HG03025 (cell line): ENCODE results near the gene GEMIN2.
"Not testable (repeated sequence)": the region's sequence is repeated elsewhere in the genome, so short reads cannot be mapped to it uniquely, and the experiment has no call there.

Experiments
- ATAC-seq: cut with Tn5 transposase; IDR thresholded peaks from one replicate; pipeline ENCODE4 v1.9.1; 2021; ENCODE audit warnings: mild to moderate bottlenecking, moderate library complexity; ENCODE audit not compliant: unreplicated experiment, low FRiP score

Gene GEMIN2

DNA sequence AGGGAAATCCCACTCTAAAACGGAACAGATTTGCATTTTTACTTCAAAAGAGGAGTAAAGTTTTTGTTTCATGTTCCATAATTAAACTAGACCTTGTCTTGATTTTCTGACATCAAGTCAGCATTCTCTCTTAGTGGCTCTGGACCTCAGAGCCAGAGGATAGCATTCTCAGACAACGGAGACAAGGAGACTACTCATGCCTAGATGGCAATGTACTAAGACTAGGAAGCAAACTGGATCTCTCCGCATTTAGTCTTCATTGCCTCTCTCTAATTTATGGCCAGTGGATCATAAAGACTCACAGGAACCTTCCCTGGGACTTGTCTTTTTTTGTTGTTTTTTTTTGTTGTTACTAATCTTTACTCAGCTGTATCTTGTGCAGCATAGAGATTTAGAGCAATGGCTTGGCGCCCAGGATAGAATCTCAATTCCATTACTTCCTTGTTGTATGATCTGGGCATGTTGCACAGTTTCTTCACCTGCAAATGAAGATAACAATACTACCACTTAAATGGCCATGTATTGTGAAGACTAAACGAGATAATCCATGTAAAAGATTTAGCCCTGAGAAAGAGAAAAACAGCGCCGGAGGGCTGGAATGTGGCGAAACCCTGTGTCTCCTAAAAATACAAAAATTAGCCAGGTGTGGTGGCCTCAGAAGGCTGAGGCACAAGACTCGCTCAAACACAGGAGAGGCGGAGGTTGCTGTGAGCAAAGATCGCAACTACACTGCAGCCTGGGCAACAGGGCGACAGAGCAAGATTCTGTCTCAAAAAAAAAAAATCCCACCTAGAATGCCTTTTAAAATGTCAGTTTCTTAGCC is 4.0 kb upstream of the GEMIN2 start:
- peak; percentile 33 for ATAC-seq

DNA sequence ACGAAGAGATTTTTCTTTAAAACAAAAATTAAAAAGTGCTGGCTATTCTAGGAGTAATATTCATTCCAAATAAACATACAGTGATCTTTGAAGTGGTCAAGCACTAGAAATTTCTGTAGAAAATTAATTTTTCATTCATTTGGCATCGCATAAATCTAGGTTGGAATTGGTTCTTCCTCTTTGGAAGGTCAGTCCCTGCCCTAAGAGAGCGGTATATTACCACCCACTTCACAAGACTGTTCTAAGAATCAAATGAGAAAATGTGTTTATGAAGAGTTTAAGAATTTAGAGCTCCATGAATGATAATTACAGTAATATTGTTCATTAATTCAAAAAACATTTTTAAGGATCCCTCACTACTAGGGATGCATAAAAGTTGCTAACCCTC is 444 bp upstream of the GEMIN2 start:
- no peak for ATAC-seq

DNA sequence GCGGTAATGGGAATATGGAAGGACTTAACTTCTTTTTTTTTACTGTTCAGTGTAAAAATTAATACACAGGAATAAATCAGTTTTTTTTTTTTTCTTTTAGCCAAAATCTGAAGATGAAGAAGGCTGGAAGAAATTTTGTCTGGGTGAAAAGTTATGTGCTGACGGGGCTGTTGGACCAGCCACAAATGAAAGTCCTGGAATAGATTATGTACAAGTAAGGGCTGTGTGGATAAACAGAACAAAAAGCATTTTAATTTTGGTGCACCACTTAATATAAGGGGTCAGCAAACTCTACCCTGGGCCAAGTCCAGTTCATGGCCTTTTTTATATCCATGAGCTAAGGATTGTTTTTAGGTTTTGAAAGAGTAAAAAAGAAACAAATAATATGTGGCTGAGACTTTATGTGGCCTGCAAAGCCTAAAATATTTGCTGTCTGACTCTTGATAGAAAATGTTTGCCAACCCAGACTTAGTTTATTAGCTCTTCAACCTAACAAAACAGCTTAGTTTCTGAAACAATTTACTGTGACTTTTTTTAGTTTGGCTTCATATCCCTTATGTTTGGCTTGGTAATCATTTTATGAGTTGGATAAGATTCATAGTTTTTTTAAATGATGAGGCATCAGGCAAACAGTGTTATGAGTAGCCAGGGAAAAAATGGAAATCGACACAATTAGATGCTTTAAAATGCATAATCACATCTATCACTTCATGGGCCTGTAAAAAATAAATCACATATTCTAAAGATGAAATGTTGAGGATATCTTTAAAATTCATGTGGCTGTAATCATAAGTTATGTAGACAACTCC is 8.4 kb downstream of the GEMIN2 start:
- ATAC-seq, result no peak

DNA sequence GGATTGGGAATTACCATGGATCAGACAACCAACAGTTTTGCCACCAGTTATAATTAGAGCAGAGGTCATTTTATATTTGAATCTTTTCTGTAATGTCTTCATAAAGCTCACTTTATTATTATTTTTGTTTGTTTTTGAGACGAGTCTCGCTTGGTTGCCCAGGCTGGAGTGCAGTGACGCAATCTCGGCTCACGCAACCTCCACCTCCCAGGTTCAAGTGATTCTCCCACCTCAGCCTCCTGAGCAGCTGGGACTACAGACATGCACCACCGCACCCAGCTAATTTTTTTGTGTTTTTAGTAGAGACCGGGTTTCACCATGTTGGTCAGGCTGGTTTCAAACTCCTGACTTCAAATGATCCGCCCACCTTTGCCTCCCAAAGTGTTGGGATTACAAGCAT is 23.7 kb downstream of the GEMIN2 start:
- ATAC-seq, result not testable (repeated sequence)

DNA sequence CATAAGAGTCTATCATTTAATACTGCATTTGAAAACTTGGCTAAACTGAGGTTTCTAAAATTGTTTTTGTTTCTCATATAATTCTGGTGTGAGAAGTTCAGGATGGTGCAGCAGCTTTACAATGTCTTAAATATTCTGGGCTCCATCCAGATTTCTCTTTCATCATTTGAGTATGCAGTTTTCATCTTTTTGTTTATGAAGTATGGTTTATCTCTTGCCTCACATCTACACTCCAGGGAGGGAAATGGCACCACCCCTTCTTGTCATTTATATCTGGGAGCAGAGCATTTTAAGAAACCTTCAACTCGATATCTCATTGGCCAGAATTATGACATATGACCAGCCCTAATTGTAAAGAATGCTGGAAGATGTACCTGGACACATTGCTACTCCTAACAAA is 24.3 kb downstream of the GEMIN2 start:
- ATAC-seq, result no peak

DNA sequence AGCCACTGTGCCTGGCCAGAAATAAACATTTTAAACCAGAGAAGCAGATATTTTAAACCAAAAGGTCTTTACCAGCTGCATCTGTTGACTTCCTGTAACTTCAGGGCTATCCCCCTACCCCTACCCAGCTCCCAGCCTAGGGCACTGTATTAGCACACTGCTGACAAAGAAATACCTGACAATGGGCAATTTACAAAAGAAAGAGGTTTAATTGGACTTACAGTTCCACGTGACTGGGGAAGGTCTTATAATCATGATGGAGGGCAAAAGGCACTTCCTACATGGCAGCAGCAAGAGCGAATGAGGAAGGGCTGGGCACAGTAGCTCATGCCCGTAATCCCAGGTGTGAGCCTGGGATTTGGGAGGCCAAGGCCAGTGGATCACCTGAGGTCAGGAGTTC is 26.0 kb downstream of the GEMIN2 start:
- ATAC-seq, result no peak

DNA sequence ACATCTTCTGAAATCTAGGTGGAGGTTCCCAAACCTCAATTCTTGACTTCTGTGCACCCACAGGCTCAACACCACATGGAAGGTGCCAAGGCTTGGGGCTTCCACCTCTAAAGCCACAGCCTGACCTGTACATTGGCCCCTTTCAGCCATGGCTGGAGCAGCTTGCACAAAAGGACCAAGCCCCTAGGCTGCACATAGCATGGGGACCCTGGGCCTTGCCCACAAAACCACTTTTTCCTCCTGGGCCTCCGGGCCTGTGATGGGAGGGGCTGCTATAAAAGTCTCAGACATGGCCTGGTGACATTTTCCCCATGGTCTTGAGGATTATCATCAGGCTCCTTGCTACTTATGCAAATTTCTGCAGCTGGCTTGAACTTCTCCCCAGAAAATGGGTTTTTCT is 27.5 kb downstream of the GEMIN2 start:
- not testable (repeated sequence) for ATAC-seq

DNA sequence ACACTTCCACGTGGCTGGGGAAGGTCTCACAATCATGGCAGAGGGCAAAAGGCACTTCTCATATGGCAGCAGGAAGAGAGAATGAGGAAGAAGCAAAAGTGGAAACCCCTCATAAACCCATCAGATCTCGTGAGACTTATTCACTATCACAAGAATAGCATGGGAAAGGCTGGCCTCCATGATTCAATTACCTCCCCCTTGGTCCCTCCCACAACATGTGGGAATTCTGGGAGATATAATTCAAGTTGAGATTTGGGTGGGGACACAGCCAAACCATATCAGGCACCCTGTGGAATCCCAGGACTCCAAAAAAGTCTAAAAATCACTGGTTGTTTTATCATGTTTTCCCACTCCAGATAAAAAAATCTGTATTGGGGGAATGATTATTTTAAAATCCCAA is 29.1 kb downstream of the GEMIN2 start:
- ATAC-seq, result not testable (repeated sequence)

DNA sequence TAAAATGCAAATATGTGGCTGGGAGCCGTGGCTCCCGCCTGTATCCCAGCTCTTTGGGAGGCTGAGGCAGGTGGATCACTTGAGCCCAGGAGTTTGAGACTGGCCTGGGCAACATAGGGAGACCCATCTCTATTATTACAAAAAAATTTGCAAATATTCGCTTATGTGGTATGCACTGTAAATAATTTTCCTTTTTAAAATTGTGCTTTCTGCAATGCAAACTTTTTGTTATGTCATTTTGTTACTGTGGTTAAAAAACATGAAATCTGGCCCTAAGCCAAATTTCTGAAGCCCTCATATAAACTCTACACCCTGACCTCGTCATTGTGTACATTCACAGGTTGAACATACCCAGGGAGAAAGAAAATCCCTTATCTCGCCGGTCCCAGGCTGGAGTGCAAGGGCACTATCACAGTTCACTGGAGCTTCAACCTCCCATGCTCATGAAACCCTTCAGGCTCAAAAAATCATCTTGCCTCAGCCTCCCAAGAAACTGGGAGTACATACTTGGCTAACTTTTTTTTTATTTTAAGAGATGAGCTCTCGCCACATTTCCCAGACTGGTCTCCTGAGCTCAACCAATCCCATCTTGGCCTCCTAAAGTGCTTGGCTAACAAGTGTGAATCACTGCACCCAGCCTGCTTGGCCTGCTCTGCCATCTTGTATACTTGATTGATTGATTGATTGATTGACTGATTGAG is 31.3 kb downstream of the GEMIN2 start:
- no peak for ATAC-seq

DNA sequence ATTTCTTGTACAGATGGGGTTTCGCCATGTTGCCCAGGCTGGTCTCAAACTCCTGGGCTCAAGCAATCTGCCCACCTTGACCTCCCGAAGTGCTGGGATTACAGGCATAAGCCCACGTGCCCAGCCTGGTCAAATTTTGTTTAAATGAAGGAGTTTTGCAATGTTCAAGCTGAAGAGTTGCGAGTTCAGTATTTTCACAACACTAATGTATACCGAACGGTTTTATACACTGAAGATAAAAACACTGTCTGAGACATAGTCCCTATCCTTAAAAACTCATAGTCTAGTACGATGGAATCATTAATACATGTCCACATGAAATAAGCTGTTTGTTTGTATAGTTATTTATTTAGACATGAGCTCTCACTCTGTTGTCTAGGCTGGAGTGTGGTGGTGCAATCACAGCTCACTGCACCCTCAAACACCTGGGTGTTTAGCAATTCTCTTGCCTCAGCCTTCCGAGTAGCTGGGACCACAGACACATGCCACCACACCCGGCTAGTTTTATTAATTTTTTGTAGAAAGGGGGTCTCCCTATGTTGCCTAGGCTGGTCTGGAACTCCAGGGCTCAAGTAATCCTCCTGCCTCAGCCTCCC is 40.6 kb downstream of the GEMIN2 start:
- no peak for ATAC-seq

DNA sequence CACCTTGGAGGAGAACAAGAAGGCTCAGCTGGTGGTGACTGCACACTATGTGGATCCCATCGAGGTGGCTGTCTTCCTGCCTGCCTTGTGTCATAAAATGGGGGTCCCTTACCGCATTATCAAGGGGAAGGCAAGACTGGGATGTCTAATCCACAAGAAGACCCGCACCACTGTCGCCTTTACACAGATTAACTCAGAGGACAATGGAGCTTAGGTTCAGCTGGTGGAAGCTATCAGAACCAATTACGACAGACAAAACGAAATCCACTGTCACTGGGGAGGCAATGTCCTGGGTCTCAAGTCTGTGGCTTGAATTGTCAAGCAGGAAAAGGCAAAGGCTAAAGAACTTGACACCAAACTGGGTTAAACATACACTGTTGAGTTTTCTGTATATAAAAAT is 43.4 kb downstream of the GEMIN2 start:
- ATAC-seq, result no peak

DNA sequence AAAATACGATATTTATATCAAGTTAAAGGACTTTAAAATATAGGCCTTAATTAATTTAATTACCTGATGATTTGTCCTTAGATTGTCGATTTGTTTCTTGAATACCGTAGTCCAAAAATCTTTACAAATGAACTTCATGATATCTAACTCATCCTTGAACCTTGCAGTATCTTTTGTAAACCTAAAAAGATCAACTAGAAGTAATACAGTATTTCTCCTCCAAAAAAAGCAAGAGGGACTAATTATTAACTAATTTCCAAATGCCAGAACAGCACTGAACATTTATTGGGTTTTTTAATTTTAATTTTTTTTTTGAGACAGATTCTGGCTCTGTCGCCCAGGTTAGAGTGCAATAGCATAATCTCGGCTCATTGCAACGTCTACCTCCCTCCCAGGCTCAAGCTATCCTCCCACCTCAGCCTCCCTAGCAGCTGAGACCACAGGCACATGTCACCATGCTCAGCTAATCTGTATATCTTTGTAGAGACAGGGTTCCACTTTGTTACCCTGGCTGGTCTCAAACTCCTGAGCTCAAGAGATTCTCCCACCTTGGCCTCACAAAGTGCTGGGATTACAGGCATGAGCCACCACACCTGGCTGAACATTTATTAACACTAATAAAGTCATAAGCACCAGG is 44.2 kb downstream of the GEMIN2 start:
- no peak for ATAC-seq

DNA sequence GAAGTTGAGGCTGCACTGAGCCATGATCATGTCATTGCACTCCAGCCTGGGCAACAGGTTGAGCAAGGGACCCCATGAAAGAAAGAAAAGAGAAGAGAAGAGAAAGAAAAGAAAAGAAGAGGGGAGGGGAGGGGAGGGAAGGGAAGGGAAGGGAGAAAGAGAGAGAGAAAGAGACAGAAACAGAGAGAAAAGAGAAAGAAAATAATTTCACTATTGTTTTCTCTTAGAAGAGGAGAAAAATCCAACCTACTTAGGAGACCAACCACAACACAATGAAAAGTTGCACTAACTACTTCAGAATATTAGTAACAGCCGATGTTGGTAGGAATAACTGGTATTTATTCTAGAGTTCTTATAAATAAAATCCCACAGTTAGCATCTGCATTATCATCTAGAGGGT is 46.4 kb downstream of the GEMIN2 start:
- ATAC-seq, result no peak

DNA sequence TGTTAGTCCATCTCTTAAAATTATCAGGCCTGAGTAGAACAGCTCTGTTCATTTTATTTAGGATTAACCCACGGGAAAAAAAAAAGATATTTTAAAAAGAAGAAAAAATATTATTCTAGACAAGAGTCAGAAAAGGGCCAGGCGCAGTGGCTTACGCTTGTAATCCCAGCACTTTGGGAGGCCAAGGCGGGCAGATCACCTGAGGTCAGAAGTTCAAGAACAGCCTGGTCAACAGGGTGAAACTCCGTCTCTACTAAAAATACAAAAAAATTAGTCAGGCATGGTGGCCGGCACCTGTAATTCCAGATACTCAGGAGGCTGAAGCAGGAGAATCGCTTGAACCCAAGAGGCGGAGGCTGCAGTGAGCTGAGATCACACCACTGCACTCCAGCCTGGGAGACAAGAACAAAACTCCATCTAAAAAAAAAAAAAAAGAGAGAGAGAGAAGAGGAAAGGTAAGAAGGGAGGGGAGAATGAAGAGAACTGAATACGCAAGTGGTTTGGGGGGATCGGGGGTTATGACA is 53.7 kb downstream of the GEMIN2 start:
- ATAC-seq, result not testable (repeated sequence)

DNA sequence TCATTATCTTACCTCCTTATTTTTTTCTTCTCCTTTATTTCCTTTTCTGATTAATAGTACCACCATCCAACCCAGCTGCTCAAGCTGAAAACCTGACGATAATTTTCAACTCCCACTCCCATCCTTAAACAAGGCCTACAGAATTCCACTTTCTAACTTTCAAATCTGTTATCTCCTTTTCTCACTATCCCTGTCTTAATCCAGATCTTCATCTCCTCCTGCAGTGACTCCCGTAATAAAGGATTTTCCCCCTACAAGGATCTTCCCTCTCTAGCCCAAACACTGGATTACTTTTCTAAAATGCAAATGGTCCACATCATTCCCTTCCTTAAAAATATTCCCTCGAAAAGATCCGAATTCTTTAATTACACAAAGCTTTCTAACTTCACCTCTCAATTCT is 54.5 kb downstream of the GEMIN2 start:
- ATAC-seq, result no peak

DNA sequence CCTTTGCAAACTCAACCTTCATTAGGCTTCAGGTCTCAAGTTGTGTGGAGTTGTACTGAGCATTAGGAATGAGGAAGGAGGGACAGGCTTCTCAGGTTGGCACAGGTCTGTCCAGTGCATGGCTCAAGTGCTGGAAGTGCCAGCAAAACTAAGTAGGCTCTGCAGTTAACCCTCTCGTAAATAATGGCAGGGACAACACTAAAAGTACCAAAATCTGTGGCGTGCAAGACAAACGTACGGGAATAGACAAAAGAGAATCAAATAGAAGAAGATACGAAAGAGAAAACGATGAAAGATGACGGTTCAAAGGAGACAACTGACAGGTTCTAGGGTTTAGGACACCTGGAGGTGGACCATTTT is 55.4 kb downstream of the GEMIN2 start:
- no peak for ATAC-seq

DNA sequence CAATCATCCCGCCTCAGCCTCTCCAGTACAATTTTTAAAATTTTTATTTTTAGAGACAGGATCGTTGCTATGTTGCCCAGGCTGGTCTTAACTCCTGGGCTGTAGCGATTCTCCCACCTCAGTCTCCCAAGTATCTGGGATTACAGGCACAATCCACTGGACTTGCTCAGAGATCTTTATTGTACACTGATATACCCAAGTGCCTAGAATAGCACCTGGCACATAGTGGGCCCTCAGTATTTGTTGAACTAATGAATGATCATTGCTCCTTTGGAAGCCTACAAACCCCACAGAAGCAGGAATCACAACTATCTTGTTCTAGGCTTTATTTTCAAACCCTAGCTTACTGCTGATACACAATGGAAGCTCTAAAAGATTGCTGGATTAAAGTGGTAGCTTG is 59.1 kb downstream of the GEMIN2 start:
- ATAC-seq, result no peak

DNA sequence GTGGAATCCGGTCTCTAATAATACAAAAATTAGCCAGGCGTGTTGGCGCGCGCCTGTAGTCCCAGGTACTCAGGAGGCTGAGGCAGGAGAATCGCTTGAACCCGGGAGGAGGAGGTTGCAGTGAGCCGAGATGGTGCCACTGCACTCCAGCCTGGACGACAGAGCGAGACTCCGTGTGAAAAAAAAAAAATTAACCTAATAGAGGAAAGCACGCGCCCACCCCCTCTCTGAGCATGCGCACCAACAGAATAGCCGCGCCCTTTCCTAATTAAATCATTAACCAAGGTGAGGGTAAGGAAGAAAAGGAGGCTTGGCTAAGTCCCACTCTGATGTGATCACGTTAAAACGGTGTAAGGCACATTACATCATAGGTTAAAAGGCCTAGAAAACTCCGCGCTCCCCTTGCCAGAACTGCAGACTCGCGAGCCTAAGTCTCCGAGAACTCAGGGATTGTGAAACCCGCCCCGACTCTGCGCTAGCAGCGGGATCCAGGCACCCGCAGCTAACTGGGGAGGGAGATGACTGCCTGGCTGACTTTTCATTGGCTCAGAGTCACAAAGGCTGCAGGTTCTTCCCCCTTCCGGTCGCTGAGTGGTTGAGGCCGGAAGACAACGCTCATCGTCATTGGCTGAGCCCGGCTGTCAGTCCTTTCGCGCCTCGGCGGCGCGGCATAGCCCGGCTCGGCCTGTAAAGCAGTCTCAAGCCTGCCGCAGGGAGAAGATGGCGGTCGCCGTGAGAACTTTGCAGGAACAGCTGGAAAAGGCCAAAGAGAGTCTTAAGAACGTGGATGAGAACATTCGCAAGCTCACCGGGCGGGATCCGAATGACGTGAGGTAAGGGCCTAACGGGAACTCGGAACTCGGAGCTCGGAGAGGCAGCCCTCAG is 60.7 kb downstream of the GEMIN2 start, which contains the start of gene PNN:
Gene PNN (plus strand): TSS at position 695 of the 885 bp plus-strand sequence. CDS start 26 bp downstream, at position 721.
- ATAC-seq, result peak; percentile 91
